Ectodermal cell (in vitro differentiated cells): ENCODE measurements around the gene FBXO8.

Source experiments
- H3K27ac ChIP-seq: 2 replicates; pipeline ENCODE4 v1.7.0; 2013; ENCODE audit warnings: mild to moderate bottlenecking, low read depth, low read length; ENCODE audit not compliant: insufficient read depth, poor library complexity, severe bottlenecking
- H3K27me3 ChIP-seq: 2 replicates; pipeline ENCODE4 v1.7.0; 2013; ENCODE audit warnings: mild to moderate bottlenecking, low read length; ENCODE audit not compliant: insufficient read depth, control insufficient read depth, poor library complexity, severe bottlenecking
- H3K36me3 ChIP-seq: one replicate; pipeline ENCODE4 v1.7.0; 2013; ENCODE audit warnings: low read length; ENCODE audit not compliant: control insufficient read depth, insufficient read depth
- H3K4me1 ChIP-seq: one replicate; pipeline ENCODE4 v1.7.0; 2013; ENCODE audit warnings: low read length; ENCODE audit not compliant: control insufficient read depth, insufficient read depth
- H3K4me3 ChIP-seq: 2 replicates; pipeline ENCODE4 v1.7.0; 2013; ENCODE audit warnings: low read depth, low read length, control low read depth; ENCODE audit not compliant: insufficient read depth
- H3K9me3 ChIP-seq: 2 replicates; pipeline ENCODE4 v1.7.0; 2013; ENCODE audit warnings: mild to moderate bottlenecking, low read length, moderate library complexity; ENCODE audit not compliant: control insufficient read depth
- WGBS, 2 experiments: methylation state at CpG; one replicate each; pipeline ENCODE4 v1.1.7; 2013; ENCODE audit warnings: missing lambda C conversion rate in 2 of 2; 5-methylcytosine and 5-hydroxymethylcytosine counted together

FBXO8 gene

GRCh38 chr4:174284487-174284886, 1.0 kb upstream of the FBXO8 start:
- H3K27ac ChIP-seq = no peak overlapping the region
- H3K4me1 ChIP-seq = no peaks in the 10 kb centered on the region
- H3K36me3 ChIP-seq = no peaks in the 10 kb centered on the region
- H3K4me3 ChIP-seq = peak overlapping the region; percentile 99
- H3K9me3 ChIP-seq = no peaks in the 10 kb centered on the region
- WGBS, 2 experiments = 12 to 25% methylated on average over 4 to 6 of the region's 6 CpGs
- no peaks in the 10 kb centered on the region for H3K27me3 ChIP-seq

- 2 to 3% methylated on average over 21 to 22 of the region's 22 CpGs for WGBS, 2 experiments
- no peaks in the 10 kb centered on the region for H3K9me3 ChIP-seq
- H3K36me3 ChIP-seq = no peaks in the 10 kb centered on the region
- peak overlapping the region; percentile 88 for H3K27ac ChIP-seq
- H3K27me3 ChIP-seq = no peaks in the 10 kb centered on the region
- peak overlapping the region; percentile 99 for H3K4me3 ChIP-seq
- H3K4me1 ChIP-seq = no peaks in the 10 kb centered on the region
Measured at GRCh38 chr4:174282836-174283506, 496 bp downstream of the FBXO8 start.

GRCh38 chr4:174281901-174282300, 1.6 kb downstream of the FBXO8 start:
- H3K27ac ChIP-seq = no peak overlapping the region
- H3K4me1 ChIP-seq = no peaks in the 10 kb centered on the region
- H3K4me3 ChIP-seq = no peak overlapping the region
- no peaks in the 10 kb centered on the region for H3K27me3 ChIP-seq
- no peaks in the 10 kb centered on the region for H3K36me3 ChIP-seq
- H3K9me3 ChIP-seq = no peaks in the 10 kb centered on the region

GRCh38 chr4:174281182-174281737, 2.2 kb downstream of the FBXO8 start:
- H3K27ac ChIP-seq = no peak overlapping the region
- 89 to 91% methylated on average over 5 of the region's 5 CpGs for WGBS, 2 experiments
- H3K9me3 ChIP-seq = no peaks in the 10 kb centered on the region
- no peaks in the 10 kb centered on the region for H3K36me3 ChIP-seq
- H3K4me3 ChIP-seq = no peak overlapping the region
- no peaks in the 10 kb centered on the region for H3K4me1 ChIP-seq
- H3K27me3 ChIP-seq = no peaks in the 10 kb centered on the region

- no peaks in the 10 kb centered on the region for H3K9me3 ChIP-seq
- WGBS, 2 experiments = 78 to 98% methylated on average over 2 to 3 of the region's 3 CpGs
Measured at GRCh38 chr4:174279433-174280155, 3.9 kb downstream of the FBXO8 start.

GRCh38 chr4:174278467-174278866, 5.0 kb downstream of the FBXO8 start:
- no peak overlapping the region for H3K4me3 ChIP-seq
- no peaks in the 10 kb centered on the region for H3K36me3 ChIP-seq
- H3K27ac ChIP-seq = no peak overlapping the region
- H3K4me1 ChIP-seq = no peaks in the 10 kb centered on the region
- no peaks in the 10 kb centered on the region for H3K27me3 ChIP-seq
- no peaks in the 10 kb centered on the region for H3K9me3 ChIP-seq

More at GRCh38 chr4:174279433-174280155, 3.9 kb downstream of the FBXO8 start:
- Histone ChIP-seq H3K27me3 (no peaks in the 10 kb centered on the region), H3K27ac (no peak overlapping the region), H3K36me3 (no peaks in the 10 kb centered on the region), H3K4me1 (no peaks in the 10 kb centered on the region), H3K4me3 (no peak overlapping the region)

- H3K27me3 ChIP-seq = no peaks in the 10 kb centered on the region
- WGBS, 2 experiments = 79 to 82% methylated on average over 1 of the region's 3 CpGs
- H3K4me3 ChIP-seq = no peak overlapping the region
- no peaks in the 10 kb centered on the region for H3K9me3 ChIP-seq
- H3K4me1 ChIP-seq = no peaks in the 10 kb centered on the region
- no peak overlapping the region for H3K27ac ChIP-seq
- no peaks in the 10 kb centered on the region for H3K36me3 ChIP-seq
Measured at GRCh38 chr4:174277433-174277832, 6.0 kb downstream of the FBXO8 start.

GRCh38 chr4:174275101-174275500, 8.4 kb downstream of the FBXO8 start:
- 84 to 98% methylated on average over 3 of the region's 3 CpGs for WGBS, 2 experiments
- no peaks in the 10 kb centered on the region for H3K27me3 ChIP-seq
- no peaks in the 10 kb centered on the region for H3K4me1 ChIP-seq
- H3K9me3 ChIP-seq = no peaks in the 10 kb centered on the region
- no peak overlapping the region for H3K27ac ChIP-seq
- no peaks in the 10 kb centered on the region for H3K36me3 ChIP-seq
- H3K4me3 ChIP-seq = no peak overlapping the region

GRCh38 chr4:174274436-174274835, 9.0 kb downstream of the FBXO8 start:
- Histone ChIP-seq H3K27me3 (no peaks in the 10 kb centered on the region), H3K36me3 (no peaks in the 10 kb centered on the region), H3K4me1 (no peaks in the 10 kb centered on the region), H3K27ac (no peak overlapping the region), H3K4me3 (no peak overlapping the region), H3K9me3 (no peaks in the 10 kb centered on the region)
- 78 to 100% methylated on average over 1 of the region's 3 CpGs for WGBS, 2 experiments

- no peaks in the 10 kb centered on the region for H3K36me3 ChIP-seq
- H3K27me3 ChIP-seq = no peaks in the 10 kb centered on the region
- no peaks in the 10 kb centered on the region for H3K9me3 ChIP-seq
- H3K4me1 ChIP-seq = no peaks in the 10 kb centered on the region
- WGBS, 2 experiments = 83 to 89% methylated on average over 4 to 5 of the region's 5 CpGs
- no peak overlapping the region for H3K4me3 ChIP-seq
- no peak overlapping the region for H3K27ac ChIP-seq
Measured at GRCh38 chr4:174273930-174274329, 9.5 kb downstream of the FBXO8 start.
